ENCODE data around the gene NPHP4. TPM values are rescaled to one million over a fixed set of nuclear protein-coding genes. Genes with fewer than 3 reads are reported as not detected.

NPHP4 gene
- polyA plus RNA-seq, 2 of the 4 experiments (the other 2 are of a cell fraction) = 2.9 to 5.1 TPM

GRCh38 chr1:5936621-5937372 lies 55.4 kb downstream of the NPHP4 start:
- no peak overlapping the region for H3K4me2 ChIP-seq
- TF ChIP-seq CHD2 (IDR thresholded peaks at IDR 0.05; ENCODE audit: low read length, partially characterized antibody) = no peak
- no peak for TF ChIP-seq HOXB5 (CRISPR knock-in tag; IDR thresholded peaks at IDR 0.05)
- TF ChIP-seq ZSCAN20 (CRISPR knock-in tag; IDR thresholded peaks at IDR 0.05) = no peak
- TF ChIP-seq RAD21 (conservative IDR thresholded peaks at IDR 0.05 in 1 of 2, IDR thresholded peaks at IDR 0.05 in 1 of 2) = no peak
- no peak for TF ChIP-seq CHD4 (IDR thresholded peaks at IDR 0.05; ENCODE audit: borderline replicate concordance)
- no peak for TF ChIP-seq SREBF2 (IDR thresholded peaks at IDR 0.05)
- TF ChIP-seq FOSL2 (IDR thresholded peaks at IDR 0.05) = no peak
- no peak for TF ChIP-seq FOSL2 (CRISPR knock-in tag; IDR thresholded peaks at IDR 0.05)
- TF ChIP-seq JUNB (IDR thresholded peaks at IDR 0.05) = no peak
- TF ChIP-seq EP300 (IDR thresholded peaks at IDR 0.05) = no peak
- no peak for TF ChIP-seq NR3C1 (IDR thresholded peaks at IDR 0.05)
- TF ChIP-seq PBX3 (IDR thresholded peaks at IDR 0.05) = no peak
- WGBS (ENCODE audit: missing lambda C conversion rate) = 89% methylated on average over 10 of the region's 13 CpGs
- no peak overlapping the region for H3K4me3 ChIP-seq
- ATAC-seq (no peak), DNase-seq (ENCODE audit: low read depth in 1 of 2, low spot score in 1 of 2) (no peak), FAIRE-seq (no peak)
- POLR2A ChIA-PET = no interaction called here
- H3K27ac ChIP-seq = no peak overlapping the region
- CTCF ChIA-PET = interaction anchor here (1.2 kb wide), 1 partner anchor 8 kb away, joined by 3 read pairs; no protein-coding TSS in a partner anchor
- H3K9me3 ChIP-seq = no peaks in the 10 kb centered on the region
- H3K4me1 ChIP-seq = no peaks in the 10 kb centered on the region

- Histone ChIP-seq H3K4me2 (no peak overlapping the region), H3K9me3 (no peaks in the 10 kb centered on the region), H3K27ac (no peak overlapping the region), H3K4me1 (no peaks in the 10 kb centered on the region), H3K4me3 (no peak overlapping the region)
- no peak for ATAC-seq
- no peak for DNase-seq (ENCODE audit: low read depth in 1 of 2, low spot score in 1 of 2)
- 89% methylated on average over 5 of the region's 5 CpGs for WGBS (ENCODE audit: missing lambda C conversion rate)
- no peak for FAIRE-seq
- ChIA-PET POLR2A (no interaction called here), CTCF (no interaction called here)
- TF ChIP-seq RARB (CRISPR knock-in tag; IDR thresholded peaks at IDR 0.05) = no peak
- TF ChIP-seq EHF (CRISPR knock-in tag; IDR thresholded peaks at IDR 0.05) = no peak
- no peak for TF ChIP-seq FOSL2 (IDR thresholded peaks at IDR 0.05)
- no peak for TF ChIP-seq FOSL2 (CRISPR knock-in tag; IDR thresholded peaks at IDR 0.05)
- TF ChIP-seq BCL3 (IDR thresholded peaks at IDR 0.05) = no peak
- TF ChIP-seq KDM1A (IDR thresholded peaks at IDR 0.05; ENCODE audit: low read depth) = no peak
- TF ChIP-seq CBX8 (IDR thresholded peaks at IDR 0.05) = no peak
- no peak for TF ChIP-seq HOXA7 (CRISPR knock-in tag; IDR thresholded peaks at IDR 0.05)
- TF ChIP-seq TFCP2L1 (CRISPR knock-in tag; IDR thresholded peaks at IDR 0.05) = no peak
- TF ChIP-seq USF2 (IDR thresholded peaks at IDR 0.05) = no peak
- TF ChIP-seq CTCF (IDR thresholded peaks at IDR 0.05) = no peak
- TF ChIP-seq GATA3 (IDR thresholded peaks at IDR 0.05; ENCODE audit: borderline replicate concordance) = no peak
- no peak for TF ChIP-seq ESRRA (IDR thresholded peaks at IDR 0.05; ENCODE audit: borderline replicate concordance, low read length)
- no peak for TF ChIP-seq JUN (IDR thresholded peaks at IDR 0.05)
- no peak for TF ChIP-seq RFX5 (IDR thresholded peaks at IDR 0.05)
- TF ChIP-seq RAD21 (conservative IDR thresholded peaks at IDR 0.05 in 1 of 2, IDR thresholded peaks at IDR 0.05 in 1 of 2) = no peak
- no peak for TF ChIP-seq HOXB13 (CRISPR knock-in tag; IDR thresholded peaks at IDR 0.05; ENCODE audit: low read depth)
Measured at GRCh38 chr1:5936126-5936525, 56.1 kb downstream of the NPHP4 start.
